Lower leg skin (tissue), 3 donors: ENCODE measurements around the gene UBA7.

ENCODE experiments used
- CTCF ChIP-seq, 3 donors: fragments of 450-650 bp; IDR thresholded peaks; one replicate each; pipeline ENCODE4 v1.5.1; 2016; ENCODE audit warnings: antibody characterized with exemption in 3 of 3, mild to moderate bottlenecking in 3 of 3, moderate library complexity in 2 of 3
- POLR2A ChIP-seq, 2 donors: fragments of 450-650 bp; IDR thresholded peaks; one replicate each; pipeline ENCODE4 v1.6.1; 2016 to 2017; ENCODE audit warnings: antibody characterized with exemption in 2 of 2, mild to moderate bottlenecking in 1 of 2, moderate library complexity in 1 of 2

GRCh38 chr3:49804141-49805041 lies 9.4 kb downstream of the UBA7 start:
- TF ChIP-seq POLR2A (IDR thresholded peaks at IDR 0.05), result no peak
- no peak for TF ChIP-seq CTCF (IDR thresholded peaks at IDR 0.05)
